Measurements from ENCODE around the gene TNFRSF6B.
"Not testable (repeated sequence)": the region's sequence is repeated elsewhere in the genome, so short reads cannot be mapped to it uniquely, and the experiment has no call there.

Gene TNFRSF6B

GRCh38 chr20:63663332-63664066, 33.0 kb upstream of the TNFRSF6B start:
- no peak for DNase-seq

DNA sequence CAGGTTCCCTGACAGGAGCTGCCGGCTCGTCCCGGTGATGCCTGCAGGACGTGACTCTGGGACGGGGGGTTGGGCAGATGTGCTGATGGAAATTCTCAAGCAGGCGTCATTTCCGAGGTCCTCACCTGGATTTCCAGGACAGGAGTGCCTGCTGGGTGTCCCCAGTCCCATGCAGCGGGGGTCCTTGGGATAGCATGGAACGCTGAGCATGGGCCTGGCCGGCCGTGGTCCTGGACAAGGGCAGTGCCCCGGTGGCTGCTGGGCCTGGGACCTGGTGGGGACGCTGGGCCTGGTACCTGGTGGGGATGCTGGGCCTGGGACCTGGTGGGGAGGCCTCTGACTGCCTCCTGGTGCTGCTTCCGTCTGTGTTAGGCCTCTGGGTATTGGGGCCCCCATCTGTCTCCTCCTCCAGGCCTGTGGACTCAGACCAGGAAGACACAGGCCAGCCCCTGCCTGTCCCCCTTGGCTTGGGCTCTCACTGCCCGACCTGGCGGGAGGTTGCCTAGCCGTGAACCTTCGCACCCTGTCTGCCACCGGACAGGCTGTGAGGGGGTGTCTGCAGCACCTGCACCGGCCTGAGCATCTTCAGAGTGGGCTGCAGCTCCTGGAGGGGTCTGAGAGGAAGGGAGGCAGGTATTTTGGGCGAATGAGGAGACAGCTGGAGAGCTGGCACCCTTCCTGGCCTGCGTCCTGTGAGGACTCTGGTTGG, 32.2 kb upstream of the TNFRSF6B start:
- no peak for DNase-seq

DNA sequence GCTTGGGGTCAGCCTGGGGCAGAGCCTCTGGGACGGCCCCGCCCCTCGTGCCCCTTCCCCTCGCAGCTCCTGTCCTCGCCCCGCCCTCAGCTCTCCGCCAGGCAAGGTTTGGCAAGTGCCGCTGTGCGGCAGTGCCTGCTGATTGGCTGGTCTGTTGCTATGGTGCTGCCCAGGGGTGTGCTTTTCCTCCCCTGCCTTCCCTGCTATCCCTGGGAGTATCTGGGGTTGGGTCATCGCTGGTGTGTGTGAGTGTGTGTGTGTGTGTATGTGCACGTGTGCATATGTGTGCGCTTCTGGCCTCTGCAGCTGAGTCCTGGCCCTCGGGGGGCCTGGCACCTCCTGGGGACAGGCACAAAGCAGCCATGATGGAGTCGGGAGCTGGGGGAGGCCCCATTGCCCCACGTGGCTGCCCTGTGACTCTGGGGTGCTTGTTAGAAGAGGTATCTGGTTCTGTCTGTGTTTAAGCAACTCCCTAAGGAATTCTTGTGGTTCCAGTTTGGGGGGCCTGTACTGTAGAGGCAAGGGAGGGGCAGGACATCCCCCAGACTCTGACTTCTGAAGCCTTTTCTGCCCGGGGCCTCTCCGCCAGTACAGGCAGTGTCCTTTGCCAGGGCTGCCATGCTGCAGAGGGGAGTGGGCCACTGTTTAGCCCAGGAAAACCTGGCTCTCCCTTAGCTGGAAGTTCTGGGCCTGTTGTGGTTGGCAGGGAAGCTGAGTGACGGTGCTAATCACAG, 31.4 kb upstream of the TNFRSF6B start:
- DNase-seq, result no peak

DNA sequence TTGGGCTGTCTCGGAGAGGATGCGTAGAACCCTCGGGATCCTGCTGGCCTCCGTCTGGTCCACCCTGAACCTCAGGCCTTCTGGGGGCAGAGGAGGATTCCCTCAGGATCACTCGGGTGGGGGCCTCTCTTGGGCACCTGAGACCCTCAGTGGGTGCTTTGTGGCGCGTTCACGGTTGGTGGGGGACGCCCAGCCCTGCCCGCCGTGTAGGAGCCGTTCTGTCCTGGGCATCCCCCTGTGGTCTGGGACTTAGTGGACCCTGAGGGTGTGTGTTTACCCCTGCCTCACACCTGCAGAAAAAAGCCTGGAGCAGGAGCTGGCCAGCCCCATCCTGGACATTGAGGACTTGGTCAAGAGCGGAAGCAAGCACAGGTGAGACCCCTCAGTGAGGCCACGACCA, 30.7 kb upstream of the TNFRSF6B start:
- DNase-seq, result no peak

- no peak for DNase-seq
Measured at GRCh38 chr20:63667858-63668257, 28.6 kb upstream of the TNFRSF6B start.

- no peak for DNase-seq
Measured at GRCh38 chr20:63668351-63668750, 28.1 kb upstream of the TNFRSF6B start.

- not testable (repeated sequence) for DNase-seq
Measured at GRCh38 chr20:63671695-63672094, 24.8 kb upstream of the TNFRSF6B start.

GRCh38 chr20:63672666-63673065, 23.8 kb upstream of the TNFRSF6B start:
- DNase-seq, result no peak

- DNase-seq, result no peak
Measured at GRCh38 chr20:63673951-63674350, 22.5 kb upstream of the TNFRSF6B start.

DNA sequence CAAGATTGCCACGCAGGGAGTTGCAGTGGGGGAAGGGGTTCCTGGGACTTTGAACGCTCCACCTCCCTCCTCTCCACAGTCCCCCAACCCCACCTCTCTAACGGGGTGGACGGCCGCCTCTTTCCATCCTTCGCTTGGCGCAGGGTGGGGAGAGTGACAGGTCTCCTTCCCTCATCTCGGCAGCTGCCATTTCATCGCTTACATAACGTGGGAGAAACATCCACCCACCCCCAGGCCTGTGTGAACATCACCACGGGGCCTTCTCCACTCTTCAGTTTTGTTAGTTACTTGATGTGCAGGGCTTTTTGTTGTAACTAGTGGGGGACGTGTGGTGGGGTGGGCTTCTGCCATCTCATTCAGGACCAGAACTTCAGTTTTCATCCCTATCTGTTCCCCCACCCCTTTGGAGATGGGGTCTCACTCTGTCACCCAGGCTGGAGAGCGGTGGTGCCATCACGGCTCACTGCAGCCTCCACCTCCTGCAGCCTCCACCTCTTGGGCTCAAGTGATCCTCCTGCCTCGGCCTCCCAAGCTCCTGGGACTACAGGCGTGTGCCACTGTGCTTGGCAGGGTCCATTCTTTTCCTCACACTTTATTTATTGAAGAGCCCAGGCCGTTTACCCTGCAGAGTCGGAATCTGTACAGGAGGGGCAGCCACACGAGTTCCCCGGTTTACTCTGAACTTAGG, 20.6 kb upstream of the TNFRSF6B start:
- DNase-seq, result no peak

- no peak for DNase-seq
Measured at GRCh38 chr20:63678071-63678470, 18.4 kb upstream of the TNFRSF6B start.

DNA sequence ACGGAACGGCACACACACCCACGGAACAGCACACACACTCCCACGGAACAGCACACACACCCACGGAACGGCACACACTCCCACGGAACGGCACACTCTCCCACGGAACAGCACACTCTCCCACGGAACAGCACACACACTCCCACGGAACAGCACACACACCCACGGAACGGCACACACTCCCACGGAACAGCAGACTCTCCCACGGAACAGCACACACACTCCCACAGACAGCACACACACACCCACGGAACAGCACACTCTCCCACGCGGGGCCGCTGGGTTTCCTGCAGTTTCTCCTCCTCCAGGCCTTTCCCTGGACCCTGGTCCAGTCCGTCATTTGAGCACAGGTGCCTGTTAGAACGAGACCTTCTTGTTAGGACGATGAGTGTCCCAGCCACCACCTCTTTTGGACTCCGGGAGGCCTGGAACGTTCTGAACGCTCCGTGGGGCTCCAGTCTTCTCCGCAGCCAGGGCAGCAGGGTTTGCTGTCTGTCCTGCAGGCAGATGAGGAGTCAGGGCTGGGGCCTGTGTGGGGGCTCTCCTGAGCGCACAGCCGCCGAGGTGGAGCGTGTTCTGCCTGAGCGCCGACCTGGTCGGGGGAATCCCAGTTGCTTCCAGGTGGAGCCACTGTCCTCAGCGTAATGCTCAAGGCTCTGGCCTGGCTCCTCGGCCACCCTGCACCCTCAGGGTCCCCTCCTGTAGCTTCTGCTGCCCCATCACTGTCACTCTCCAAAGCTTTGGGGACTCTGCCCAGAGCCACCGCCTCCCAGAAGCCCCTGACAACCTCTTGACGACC, 17.6 kb upstream of the TNFRSF6B start:
- no peak for DNase-seq

GRCh38 chr20:63679799-63680305, 16.6 kb upstream of the TNFRSF6B start:
- no peak for DNase-seq

DNA sequence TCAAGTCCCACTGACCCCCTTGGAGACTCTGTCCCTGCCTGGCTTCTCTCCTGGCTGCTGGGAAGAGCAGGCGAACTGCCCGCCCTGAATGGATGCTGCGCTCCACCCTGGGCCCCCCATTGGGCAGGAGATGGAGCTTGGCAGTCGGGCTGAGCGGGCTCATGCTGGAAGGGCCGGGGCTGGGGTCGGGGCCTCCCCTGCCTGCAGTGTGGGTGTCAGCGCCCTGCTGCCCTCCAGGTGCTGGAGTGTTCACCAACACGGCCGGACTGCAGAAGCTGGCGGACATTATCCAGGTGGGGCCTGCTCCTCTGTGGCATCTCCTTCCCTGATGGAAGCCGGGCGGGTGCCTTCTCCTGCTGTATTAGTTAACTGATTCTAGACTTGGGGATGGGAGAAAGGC, 16.0 kb upstream of the TNFRSF6B start:
- no peak for DNase-seq

- no peak for DNase-seq
Measured at GRCh38 chr20:63680857-63681608, 15.4 kb upstream of the TNFRSF6B start.

- DNase-seq, result no peak
Measured at GRCh38 chr20:63681609-63682142, 14.8 kb upstream of the TNFRSF6B start.

DNA sequence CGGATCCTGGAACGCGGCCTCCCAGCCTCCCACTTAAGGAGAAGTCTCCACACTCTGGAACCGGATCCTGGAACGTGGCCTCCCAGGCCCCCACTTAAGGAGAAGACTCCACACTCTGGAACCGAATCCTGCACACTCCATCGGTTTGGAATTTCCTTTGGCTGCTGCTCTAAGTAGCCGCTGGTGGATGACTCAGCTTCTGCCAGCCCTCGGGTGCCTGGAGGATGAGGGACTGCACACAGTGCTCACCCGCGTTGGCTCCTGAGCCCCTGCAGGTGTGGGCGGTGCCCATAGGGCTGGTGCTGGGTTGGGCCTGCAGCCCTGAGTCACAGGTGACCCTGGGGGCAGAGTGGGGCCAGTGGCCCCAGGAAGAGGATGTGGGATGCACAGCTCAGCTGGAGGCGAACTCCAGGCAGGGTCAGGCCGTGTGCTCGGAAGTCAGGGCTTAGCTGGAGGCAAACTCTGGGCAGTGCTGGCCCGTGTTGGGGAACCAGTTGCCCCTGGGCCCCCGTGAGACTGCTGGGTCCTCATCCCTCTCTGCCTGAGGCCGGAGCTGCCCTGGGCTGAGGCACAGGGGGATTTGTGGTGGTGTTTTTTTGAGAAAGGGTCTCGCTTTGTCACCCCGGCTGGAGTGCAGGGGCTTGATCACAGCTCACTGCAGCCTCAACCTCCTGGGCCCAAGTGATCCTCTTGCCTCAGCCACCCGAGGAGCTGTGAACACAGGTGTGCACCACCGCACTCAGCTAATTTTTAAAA, 13.9 kb upstream of the TNFRSF6B start:
- no peak for DNase-seq

- no peak for DNase-seq
Measured at GRCh38 chr20:63685269-63686026, 11.0 kb upstream of the TNFRSF6B start.

DNA sequence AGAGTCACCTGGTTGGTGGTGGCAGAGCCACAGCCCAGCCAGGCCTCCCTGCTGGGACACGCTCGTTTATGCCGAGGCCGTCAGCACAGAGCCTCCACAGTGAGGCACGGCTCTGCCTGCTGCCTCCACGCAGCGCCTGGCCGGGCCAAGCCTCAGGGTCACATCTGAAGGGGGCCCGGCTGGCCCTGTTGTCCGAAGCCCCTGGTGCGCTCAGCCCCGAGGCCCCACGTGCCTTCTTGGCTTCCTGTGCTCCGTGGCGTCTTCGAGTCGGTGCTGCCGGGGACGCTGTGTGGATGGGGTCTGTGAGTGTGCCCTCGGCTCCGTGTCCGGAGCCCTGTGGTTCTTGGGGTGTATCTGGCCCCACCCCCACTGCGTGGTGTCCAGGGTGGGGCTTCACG, 10.4 kb upstream of the TNFRSF6B start:
- DNase-seq, result no peak

Measured in NCI-H82 (cell line).